ENCODE results near the gene GGTA1. TPM values are rescaled to one million over a fixed set of nuclear protein-coding genes. Genes with fewer than 3 reads are reported as not detected.
"Not testable (repeated sequence)": the region's sequence is repeated elsewhere in the genome, so short reads cannot be mapped to it uniquely, and the experiment has no call there.

The GGTA1 gene
- total RNA-seq, 1 donor: not detected

- no peak for DNase-seq (ENCODE audit: low read depth)
- H3K4me3 ChIP-seq (ENCODE audit: low read depth, low read length): no peak overlapping the region
- TF ChIP-seq, protein P1, sequence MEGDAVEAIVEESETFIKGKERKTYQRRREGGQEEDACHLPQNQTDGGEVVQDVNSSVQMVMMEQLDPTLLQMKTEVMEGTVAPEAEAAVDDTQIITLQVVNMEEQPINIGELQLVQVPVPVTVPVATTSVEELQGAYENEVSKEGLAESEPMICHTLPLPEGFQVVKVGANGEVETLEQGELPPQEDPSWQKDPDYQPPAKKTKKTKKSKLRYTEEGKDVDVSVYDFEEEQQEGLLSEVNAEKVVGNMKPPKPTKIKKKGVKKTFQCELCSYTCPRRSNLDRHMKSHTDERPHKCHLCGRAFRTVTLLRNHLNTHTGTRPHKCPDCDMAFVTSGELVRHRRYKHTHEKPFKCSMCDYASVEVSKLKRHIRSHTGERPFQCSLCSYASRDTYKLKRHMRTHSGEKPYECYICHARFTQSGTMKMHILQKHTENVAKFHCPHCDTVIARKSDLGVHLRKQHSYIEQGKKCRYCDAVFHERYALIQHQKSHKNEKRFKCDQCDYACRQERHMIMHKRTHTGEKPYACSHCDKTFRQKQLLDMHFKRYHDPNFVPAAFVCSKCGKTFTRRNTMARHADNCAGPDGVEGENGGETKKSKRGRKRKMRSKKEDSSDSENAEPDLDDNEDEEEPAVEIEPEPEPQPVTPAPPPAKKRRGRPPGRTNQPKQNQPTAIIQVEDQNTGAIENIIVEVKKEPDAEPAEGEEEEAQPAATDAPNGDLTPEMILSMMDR (IDR thresholded peaks at IDR 0.05; ENCODE audit: insufficient read depth, low read depth, low read length): no peak
These were observed 58.5 kb downstream of the GGTA1 start for GRCh38 chr9:121441165-121441564.

DNA sequence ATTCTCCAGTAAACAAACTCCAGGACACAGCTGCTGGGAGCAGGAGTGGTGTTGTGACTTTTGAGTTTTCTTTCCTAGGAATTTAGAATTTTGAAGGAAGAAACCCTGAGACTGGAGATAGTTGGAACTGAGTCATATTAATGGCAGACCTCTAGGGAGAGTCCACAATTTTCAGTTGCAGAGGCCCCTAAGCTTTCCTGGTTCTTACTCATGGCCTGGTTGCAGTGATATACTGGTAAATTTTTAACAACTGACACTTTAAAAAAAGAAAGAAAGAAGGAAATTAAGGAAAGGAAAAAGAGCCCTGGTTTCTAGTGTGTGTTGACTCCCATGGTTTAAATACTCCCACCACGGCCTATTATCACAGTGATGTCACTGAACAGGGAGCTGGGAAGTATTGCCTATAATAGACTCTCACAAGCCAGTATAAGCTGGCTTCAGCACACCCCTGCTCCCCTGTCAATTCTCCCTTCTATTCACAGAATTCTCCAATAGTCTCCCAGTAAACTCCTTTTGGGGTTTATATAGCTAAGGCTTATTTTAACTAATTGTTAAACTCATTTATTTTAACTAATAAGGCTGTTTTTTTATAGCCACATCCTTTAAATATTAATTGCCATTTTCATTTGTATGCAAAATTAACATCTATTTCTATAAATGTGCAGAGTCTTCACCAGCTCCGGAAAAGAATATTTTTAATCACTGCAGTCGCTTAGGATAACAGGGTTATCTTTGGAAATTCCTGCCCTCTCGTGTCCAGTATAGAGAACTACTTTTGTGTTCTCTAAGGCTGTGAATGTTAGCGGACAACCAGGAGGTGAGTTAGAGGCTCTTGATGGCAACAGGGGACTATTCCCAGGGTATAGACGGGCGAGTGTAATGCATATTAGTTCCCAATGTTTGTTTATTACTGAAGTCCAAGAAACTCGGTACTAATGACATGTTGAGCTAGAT is 59.7 kb downstream of the GGTA1 start:
- peak; percentile 32 for DNase-seq (ENCODE audit: low read depth)
- H3K4me3 ChIP-seq (ENCODE audit: low read depth, low read length): no peak overlapping the region
- TF ChIP-seq, protein P1 (IDR thresholded peaks at IDR 0.05; ENCODE audit: insufficient read depth, low read depth, low read length): peak; percentile 45

- DNase-seq (ENCODE audit: low read depth): no peak
- H3K4me3 ChIP-seq (ENCODE audit: low read depth, low read length): no peak overlapping the region
- TF ChIP-seq, protein P1 (IDR thresholded peaks at IDR 0.05; ENCODE audit: insufficient read depth, low read depth, low read length): no peak
These were observed 60.6 kb downstream of the GGTA1 start for GRCh38 chr9:121439016-121439415.

GRCh38 chr9:121437891-121438290 is 61.8 kb downstream of the GGTA1 start:
- no peak overlapping the region for H3K4me3 ChIP-seq (ENCODE audit: low read depth, low read length)
- no peak for DNase-seq (ENCODE audit: low read depth)
- TF ChIP-seq, protein P1 (IDR thresholded peaks at IDR 0.05; ENCODE audit: insufficient read depth, low read depth, low read length): no peak

DNA sequence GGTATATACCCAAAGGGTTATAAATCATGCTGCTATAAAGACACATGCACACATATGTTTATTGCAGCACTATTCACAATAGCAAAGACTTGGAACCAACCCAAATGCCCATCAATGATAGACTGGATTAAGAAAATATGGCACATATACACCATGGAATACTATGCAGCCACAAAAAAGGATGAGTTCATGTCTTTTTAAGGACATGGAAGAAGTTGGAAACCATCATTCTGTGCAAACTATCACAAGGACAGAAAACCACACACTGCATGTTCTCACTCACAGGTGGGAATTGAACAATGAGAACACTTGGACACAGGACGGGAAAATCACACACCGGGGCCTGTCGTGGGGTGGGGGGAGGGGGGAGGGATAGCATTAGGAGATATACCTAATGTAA is 62.6 kb downstream of the GGTA1 start:
- not testable (repeated sequence) for DNase-seq (ENCODE audit: low read depth)

GRCh38 chr9:121434969-121435368 is 64.7 kb downstream of the GGTA1 start:
- peak; percentile 53 for DNase-seq (ENCODE audit: low read depth)
- TF ChIP-seq, protein P1 (IDR thresholded peaks at IDR 0.05; ENCODE audit: insufficient read depth, low read depth, low read length): no peak
- H3K4me3 ChIP-seq (ENCODE audit: low read depth, low read length): no peak overlapping the region

More for the DNA sequence above, 62.6 kb downstream of the GGTA1 start:
- not testable (repeated sequence) for H3K4me3 ChIP-seq (ENCODE audit: low read depth, low read length)

GRCh38 chr9:121427899-121428298 is 71.7 kb downstream of the GGTA1 start:
- TF ChIP-seq, protein P1 (IDR thresholded peaks at IDR 0.05; ENCODE audit: insufficient read depth, low read depth, low read length): no peak
- DNase-seq (ENCODE audit: low read depth): no peak
- H3K4me3 ChIP-seq (ENCODE audit: low read depth, low read length): no peak overlapping the region

Measured in fibroblast of villous mesenchyme (primary cell).